DOHH2 (cell line): ENCODE measurements around the gene YLPM1.

Experiments used
- EZH2phosphoT487 ChIP-seq: fragments of 200-600 bp; sonication (generic); IDR thresholded peaks from 2 replicates; pipeline ENCODE4 v1.6.1; 2017; ENCODE audit warnings: borderline replicate concordance, mild to moderate bottlenecking, antibody characterized with exemption, low read length, moderate library complexity, mixed read lengths
- TF ChIP-seq, protein P1 (sequence below): fragments of 200-600 bp; sonication (generic); IDR thresholded peaks from one replicate; pipeline ENCODE4 v1.5.1; 2014; ENCODE audit warnings: antibody characterized with exemption, mild to moderate bottlenecking, low read depth, low read length; ENCODE audit not compliant: poor library complexity, severe bottlenecking

DNA sequence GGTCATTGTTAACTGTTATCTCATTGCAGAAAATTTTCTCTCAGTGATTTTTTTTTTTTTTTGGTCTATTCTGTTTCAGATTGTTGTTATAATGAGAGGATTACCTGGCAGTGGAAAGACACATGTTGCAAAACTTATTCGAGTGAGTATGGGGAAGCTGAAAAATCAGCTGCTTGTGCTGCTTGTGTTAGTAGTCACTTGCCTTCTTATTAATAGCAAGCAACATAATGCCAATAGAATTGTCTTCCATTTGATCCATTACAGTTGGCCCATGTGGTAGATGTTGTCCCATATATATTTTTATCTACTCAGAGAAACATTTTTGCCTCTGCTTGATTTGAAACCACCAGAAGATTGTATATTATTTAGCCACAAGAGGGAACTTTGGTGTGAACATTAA, 53.0 kb downstream of the YLPM1 start:
- TF ChIP-seq, protein P1, sequence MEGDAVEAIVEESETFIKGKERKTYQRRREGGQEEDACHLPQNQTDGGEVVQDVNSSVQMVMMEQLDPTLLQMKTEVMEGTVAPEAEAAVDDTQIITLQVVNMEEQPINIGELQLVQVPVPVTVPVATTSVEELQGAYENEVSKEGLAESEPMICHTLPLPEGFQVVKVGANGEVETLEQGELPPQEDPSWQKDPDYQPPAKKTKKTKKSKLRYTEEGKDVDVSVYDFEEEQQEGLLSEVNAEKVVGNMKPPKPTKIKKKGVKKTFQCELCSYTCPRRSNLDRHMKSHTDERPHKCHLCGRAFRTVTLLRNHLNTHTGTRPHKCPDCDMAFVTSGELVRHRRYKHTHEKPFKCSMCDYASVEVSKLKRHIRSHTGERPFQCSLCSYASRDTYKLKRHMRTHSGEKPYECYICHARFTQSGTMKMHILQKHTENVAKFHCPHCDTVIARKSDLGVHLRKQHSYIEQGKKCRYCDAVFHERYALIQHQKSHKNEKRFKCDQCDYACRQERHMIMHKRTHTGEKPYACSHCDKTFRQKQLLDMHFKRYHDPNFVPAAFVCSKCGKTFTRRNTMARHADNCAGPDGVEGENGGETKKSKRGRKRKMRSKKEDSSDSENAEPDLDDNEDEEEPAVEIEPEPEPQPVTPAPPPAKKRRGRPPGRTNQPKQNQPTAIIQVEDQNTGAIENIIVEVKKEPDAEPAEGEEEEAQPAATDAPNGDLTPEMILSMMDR = no peak
- TF ChIP-seq EZH2phosphoT487 = no peak
